CD14-positive monocyte (primary cell): ENCODE data around the gene DRD5. TPM values are rescaled to one million over a fixed set of nuclear protein-coding genes. Genes with fewer than 3 reads are reported as not detected.

Source experiments
- DNase-seq, 3 donors: peaks; one replicate each; pipeline ENCODE4 v3.0.0-alpha.2; 2011 to 2022
- H2AFZ ChIP-seq: 2 replicates; pipeline ENCODE4 v1.6.0; 2012; ENCODE audit warnings: mild to moderate bottlenecking, low read depth, low read length, inconsistent platforms; ENCODE audit not compliant: insufficient read depth, poor library complexity, severe bottlenecking
- H3K27ac ChIP-seq, 2 donors: 1 replicate in 1 of 2; 2 replicates in 1 of 2; pipeline ENCODE4 v1.5.1; 2012 to 2013; ENCODE audit warnings: low read length in 2 of 2, control low read depth in 1 of 2, inconsistent platforms in 1 of 2, low read depth in 1 of 2, mild to moderate bottlenecking in 1 of 2
- H3K27me3 ChIP-seq, 2 donors: one replicate each; pipeline versions ENCODE4 v1.6.0 to v1.6.1; 2011 to 2013; ENCODE audit warnings: low read length in 2 of 2; ENCODE audit not compliant: control insufficient read depth in 2 of 2, insufficient read depth in 2 of 2
- H3K36me3 ChIP-seq, 2 donors: replicated peaks in 1 of 2; 1 replicate in 1 of 2; 2 replicates in 1 of 2; pipeline versions ENCODE4 v1.5.1 to v1.6.1; 2012 to 2013; ENCODE audit warnings: low read length in 2 of 2, control low read depth in 1 of 2, inconsistent platforms in 1 of 2, mild to moderate bottlenecking in 1 of 2; ENCODE audit not compliant: insufficient read depth in 2 of 2, control insufficient read depth in 1 of 2
- H3K4me1 ChIP-seq, 2 donors: 1 replicate in 1 of 2; 2 replicates in 1 of 2; pipeline versions ENCODE4 v1.5.1 to v1.6.1; 2012 to 2013; ENCODE audit warnings: low read length in 2 of 2, control low read depth in 1 of 2, inconsistent platforms in 1 of 2, mild to moderate bottlenecking in 1 of 2, moderate library complexity in 1 of 2; ENCODE audit not compliant: insufficient read depth in 2 of 2, control insufficient read depth in 1 of 2
- H3K4me2 ChIP-seq: replicated peaks from 2 replicates; pipeline ENCODE3; 2012; ENCODE audit warnings: low read length, moderate library complexity, mild to moderate bottlenecking; ENCODE audit not compliant: poor library complexity, severe bottlenecking; ENCODE audit errors: extremely low read depth
- H3K4me3 ChIP-seq, 3 experiments: fragments of 200-600 bp in 1 of 3; sonication (generic) in 1 of 3; replicated peaks in 1 of 3; 1 replicate in 2 of 3; 2 replicates in 1 of 3; pipeline ENCODE4 v1.5.1; 2011 to 2013; ENCODE audit warnings: low read length in 3 of 3, mild to moderate bottlenecking in 3 of 3, control low read depth in 2 of 3, low read depth in 2 of 3, inconsistent platforms in 1 of 3, moderate library complexity in 1 of 3
- H3K79me2 ChIP-seq: 2 replicates; pipeline ENCODE4 v1.6.0; 2012; ENCODE audit warnings: mild to moderate bottlenecking, control low read depth, inconsistent platforms, low read length, moderate library complexity; ENCODE audit not compliant: insufficient read depth
- H3K9ac ChIP-seq: 2 replicates; pipeline ENCODE4 v1.6.0; 2017; ENCODE audit warnings: low read length, mild to moderate bottlenecking; ENCODE audit not compliant: insufficient read depth, poor library complexity, severe bottlenecking
- H3K9me3 ChIP-seq, 2 donors: replicated peaks in 1 of 2; 1 replicate in 1 of 2; 2 replicates in 1 of 2; pipeline versions ENCODE4 v1.5.1 to v1.6.1; 2012 to 2013; ENCODE audit warnings: low read length in 2 of 2, control low read depth in 1 of 2; ENCODE audit not compliant: control insufficient read depth in 1 of 2, insufficient read depth in 1 of 2
- H4K20me1 ChIP-seq: 2 replicates; pipeline ENCODE4 v1.6.0; 2012; ENCODE audit warnings: mild to moderate bottlenecking, low read length, control low read depth, moderate library complexity; ENCODE audit not compliant: insufficient read depth
- H3K27ac Mint-ChIP-seq, 7 donors: one replicate each; pipeline ENCODE4 v1.8.0; 2020; ENCODE audit warnings: mild to moderate bottlenecking in 7 of 7, mixed read lengths in 7 of 7, moderate library complexity in 6 of 7, inconsistent platforms in 2 of 7
- H3K27me3 Mint-ChIP-seq, 3 donors: one replicate each; pipeline ENCODE4 v1.8.0; 2021 to 2022; ENCODE audit warnings: low read depth in 3 of 3, mild to moderate bottlenecking in 3 of 3, mixed read lengths in 3 of 3, moderate library complexity in 3 of 3, inconsistent platforms in 1 of 3
- H3K36me3 Mint-ChIP-seq, 2 donors: one replicate each; pipeline ENCODE4 v1.8.0; 2020; ENCODE audit warnings: mixed read lengths in 2 of 2, inconsistent platforms in 1 of 2, mild to moderate bottlenecking in 1 of 2
- H3K4me1 Mint-ChIP-seq: one replicate; pipeline ENCODE4 v1.8.0; 2020; ENCODE audit warnings: mild to moderate bottlenecking, mixed read lengths
- H3K4me3 Mint-ChIP-seq, 2 donors: one replicate each; pipeline ENCODE4 v1.8.0; 2020; ENCODE audit warnings: mild to moderate bottlenecking in 2 of 2, mixed read lengths in 2 of 2, moderate library complexity in 1 of 2
- H3K9me3 Mint-ChIP-seq, 7 donors: one replicate each; pipeline ENCODE4 v1.8.0; 2020 to 2022; ENCODE audit warnings: mixed read lengths in 7 of 7, mild to moderate bottlenecking in 6 of 7, moderate library complexity in 6 of 7, inconsistent platforms in 2 of 7
- CTCF ChIP-seq: fragments of 200-600 bp; IDR thresholded peaks from one replicate; pipeline ENCODE4 v1.8.0; 2022; ENCODE audit warnings: antibody characterized with exemption, mild to moderate bottlenecking
- whole genome bisulfite sequencing: methylation state at CpG from one replicate; pipeline ENCODE4 v1.1.5; 2013; ENCODE audit warnings: missing lambda C conversion rate; ENCODE audit not compliant: insufficient coverage; 5-methylcytosine and 5-hydroxymethylcytosine counted together
- intact Hi-C, 2 donors: fragments of 100-400 bp; cut with micrococcal nuclease; formaldehyde crosslinking; loops; one replicate each; pipeline versions ENCODE4 v1.15.0 to v1.15.1; 2023
- polyA plus RNA-seq, 3 donors: library from polyadenylated mRNA; depleted of rRNA in 1 of 3; unstranded in 2 of 3; stranded (reverse) in 1 of 3; fragments of 300-500 nt in 2 of 3; fragments of >200 nt in 1 of 3; fragmentation: Illumina TruSeq in 2 of 3; gene quantifications; 1 replicate in 2 of 3; 2 replicates in 1 of 3; pipeline ENCODE4 v1.2.3, GENCODE V29; 2012 to 2021
- small RNA-seq: library from RNA; depleted of rRNA; stranded (forward); fragments of <200 nt; gene quantifications from one replicate; pipeline ENCODE3, GENCODE V24; 2012; ENCODE audit warnings: low read depth; ENCODE audit not compliant: insufficient read length

DRD5 gene
- polyA plus RNA-seq, 3 donors = not detected

GRCh38 chr4:9833421-9833820 lies 52.0 kb downstream of the DRD5 start:
- Histone ChIP-seq H3K4me1 (no peaks in the 10 kb centered on the region), H3K9ac (no peak overlapping the region), H3K79me2 (no peaks in the 10 kb centered on the region), H3K4me2 (no peak overlapping the region), H3K9me3 (no peaks in the 10 kb centered on the region), H3K36me3 (peaks cover 48 to 86% of the 10 kb centered on the region in 2 donors), H4K20me1 (no peaks in the 10 kb centered on the region), H3K4me3 (no peak overlapping the region), H3K27me3 (no peaks in the 10 kb centered on the region), H2AFZ (no peak overlapping the region), H3K27ac (no peak overlapping the region)
- no peak for TF ChIP-seq CTCF
- WGBS = 98% methylated on average over 4 of the region's 5 CpGs
- intact Hi-C loops = no loop called here
- Mint-ChIP-seq H3K36me3 (peaks cover 76 to 85% of the 10 kb centered on the region in 2 donors), H3K9me3 (no peaks in the 10 kb centered on the region), H3K4me1 (no peaks in the 10 kb centered on the region), H3K4me3 (no peak overlapping the region), H3K27ac (no peak overlapping the region), H3K27me3 (no peaks in the 10 kb centered on the region)
- DNase-seq = no peak

Small RNA genes within 50 kb of the gene (small RNA-seq; reads per million reads assigned to genes)
- gene RNA5SP154 = not detected

Other genes with a start within 250 kb of the DRD5 start
- gene SLC2A9, start 239.9 kb downstream of the DRD5 start, polyA plus RNA-seq = 10 to 100 TPM; 27.3 to 38.6 (median 34.7) TPM